ENCODE results near the gene TAS2R40. TPM values are rescaled to one million over a fixed set of nuclear protein-coding genes. Genes with fewer than 3 reads are reported as not detected.
"Not testable (repeated sequence)": the region's sequence is repeated elsewhere in the genome, so short reads cannot be mapped to it uniquely, and the experiment has no call there.

TAS2R40 gene
- polyA plus RNA-seq, 1 donor from 2014 or later = not detected

DNA sequence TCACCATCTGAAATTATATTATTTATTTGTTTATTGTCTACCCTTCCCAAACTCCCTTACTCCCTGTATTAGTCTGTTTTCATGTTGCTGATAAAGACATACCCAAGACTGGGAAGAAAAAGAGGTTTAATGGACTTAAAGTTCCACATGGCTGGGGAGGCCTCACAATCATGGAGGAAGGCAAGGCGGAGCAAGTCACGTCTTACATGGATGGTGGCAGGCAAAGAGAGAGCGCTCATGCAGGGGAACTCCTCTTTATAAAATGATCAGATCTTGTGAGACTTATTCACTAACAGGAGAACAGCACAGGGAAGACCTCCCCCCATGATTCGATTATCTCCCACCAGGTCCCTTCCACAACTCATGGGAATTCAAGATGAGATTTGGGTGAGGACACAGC is 8.4 kb upstream of the TAS2R40 start:
- not testable (repeated sequence) for H3K36me3 Mint-ChIP-seq, H3K27me3 Mint-ChIP-seq, H3K27ac Mint-ChIP-seq, H3K9me3 Mint-ChIP-seq, H3K4me1 Mint-ChIP-seq
- peak overlapping the region in 1 of 4 donors; percentile 31 for H3K4me3 Mint-ChIP-seq

DNA sequence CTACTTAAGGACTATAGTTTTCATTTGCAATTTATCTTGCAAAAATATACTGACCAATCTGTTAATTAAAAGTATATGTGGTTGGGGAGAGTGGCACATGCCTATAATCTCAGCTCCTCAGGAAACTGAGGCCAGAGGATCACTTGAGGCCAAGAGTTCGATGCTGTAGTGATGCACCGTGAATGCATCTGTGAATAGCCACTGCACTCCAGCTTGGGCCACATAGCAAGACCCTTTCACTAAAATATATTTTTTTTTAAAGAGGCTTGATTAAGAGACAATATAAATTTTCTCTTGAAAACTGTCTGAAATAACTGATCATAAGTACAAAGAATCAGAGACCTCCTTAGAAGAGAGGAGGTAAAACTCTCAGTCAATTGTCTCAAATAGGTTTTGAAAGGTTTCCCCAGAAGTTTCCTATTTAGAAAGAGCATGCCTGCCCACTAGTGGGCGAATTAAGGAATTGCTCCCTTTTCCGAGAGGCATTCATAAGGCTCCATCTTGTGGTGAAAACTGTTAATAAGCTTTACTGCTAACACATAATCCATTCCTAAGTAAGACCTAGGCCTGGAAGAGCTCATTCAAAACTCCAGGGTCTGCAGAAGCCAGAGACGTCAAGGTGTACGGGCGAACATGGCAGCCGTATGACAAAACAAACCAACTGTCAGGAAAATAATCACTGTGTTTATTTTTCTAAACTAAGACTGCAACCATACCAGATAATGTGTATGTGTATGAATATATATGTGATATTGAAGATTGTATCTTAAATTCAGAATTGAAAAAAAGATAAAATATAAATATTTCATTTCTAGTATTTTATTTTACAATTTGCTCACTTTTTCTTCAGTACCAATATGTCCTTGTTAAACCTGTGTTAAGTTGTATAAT is 6.8 kb upstream of the TAS2R40 start:
- Mint-ChIP-seq H3K27me3 (peaks cover 5% of the 10 kb centered on the region), H3K4me1 (peaks cover 0 to 10% (median 1%) of the 10 kb centered on the region in 3 donors), H3K27ac (no peak overlapping the region), H3K36me3 (no peaks in the 10 kb centered on the region), H3K4me3 (no peak overlapping the region), H3K9me3 (peaks cover 0 to 7% (median 2%) of the 10 kb centered on the region in 3 donors)

DNA sequence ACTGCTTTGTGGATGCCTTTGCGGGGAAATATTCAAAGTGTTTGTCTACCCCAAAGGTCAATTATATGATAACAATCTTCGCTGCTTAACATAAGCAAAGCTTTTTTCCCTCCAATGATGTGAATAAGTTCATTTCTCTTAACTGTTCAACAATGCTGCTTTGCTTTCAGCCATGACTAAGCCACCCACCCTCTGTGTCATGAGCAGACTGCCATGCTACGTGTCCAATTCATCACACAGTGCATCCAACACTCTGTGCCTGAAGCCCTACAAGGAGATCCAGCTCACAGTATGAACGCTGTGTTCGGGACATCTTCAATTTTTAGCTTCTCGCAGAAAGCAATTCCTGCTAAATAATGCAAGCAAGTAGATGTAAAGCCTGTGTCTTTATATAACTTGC is 5.7 kb upstream of the TAS2R40 start:
- Mint-ChIP-seq H3K36me3 (no peaks in the 10 kb centered on the region), H3K27me3 (peaks cover 5% of the 10 kb centered on the region), H3K27ac (no peak overlapping the region), H3K4me3 (no peak overlapping the region), H3K4me1 (peaks cover 0 to 10% (median 1%) of the 10 kb centered on the region in 3 donors), H3K9me3 (peaks cover 0 to 7% (median 2%) of the 10 kb centered on the region in 3 donors)

DNA sequence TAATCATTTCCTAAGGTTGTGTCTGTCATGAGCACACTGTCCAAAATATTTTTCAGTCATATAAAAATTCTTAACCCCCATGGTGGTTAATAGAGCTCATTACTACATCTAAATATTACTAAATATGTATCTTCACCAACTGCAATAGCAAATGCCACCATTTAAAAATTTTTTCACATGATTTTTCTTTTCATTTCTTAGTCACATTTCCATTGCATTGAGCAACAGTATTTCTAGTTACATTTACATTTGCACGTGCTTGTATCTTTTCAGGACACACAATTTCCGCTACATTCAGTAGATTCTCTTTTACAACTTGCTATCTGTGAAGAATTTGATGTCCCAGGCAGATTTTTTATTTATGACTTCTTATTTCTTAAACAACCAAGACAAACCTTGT is 5.2 kb upstream of the TAS2R40 start:
- Mint-ChIP-seq H3K27me3 (peaks cover 5% of the 10 kb centered on the region), H3K9me3 (peaks cover 0 to 4% (median 2%) of the 10 kb centered on the region in 3 donors), H3K27ac (no peak overlapping the region), H3K4me1 (peaks cover 0 to 10% (median 1%) of the 10 kb centered on the region in 3 donors), H3K4me3 (no peak overlapping the region), H3K36me3 (no peaks in the 10 kb centered on the region)

DNA sequence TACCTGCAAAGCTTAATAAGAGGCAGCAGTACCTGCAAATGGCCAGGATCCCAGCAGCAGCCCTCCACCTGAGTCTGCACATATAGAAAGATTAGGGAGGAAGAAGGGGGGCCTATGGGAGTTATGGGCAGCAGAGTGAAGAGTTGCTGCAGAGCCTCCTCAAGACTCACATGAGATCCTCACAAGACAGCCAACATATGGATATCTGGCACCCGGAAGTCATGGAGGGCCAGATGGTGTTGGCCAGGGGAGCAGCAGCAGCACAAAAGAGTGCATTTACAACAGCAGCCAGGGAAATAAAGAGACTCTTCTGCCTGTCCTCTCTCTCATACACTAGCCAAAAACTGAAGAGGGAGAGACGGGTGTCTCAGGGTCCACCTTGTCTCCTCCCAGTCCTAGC is 4.0 kb upstream of the TAS2R40 start:
- no peaks in the 10 kb centered on the region for H3K9me3 Mint-ChIP-seq
- H3K27ac Mint-ChIP-seq = no peak overlapping the region
- no peaks in the 10 kb centered on the region for H3K36me3 Mint-ChIP-seq
- H3K27me3 Mint-ChIP-seq = peaks cover 8% of the 10 kb centered on the region
- peaks cover 0 to 10% (median 1%) of the 10 kb centered on the region in 3 donors for H3K4me1 Mint-ChIP-seq
- H3K4me3 Mint-ChIP-seq = no peak overlapping the region

DNA sequence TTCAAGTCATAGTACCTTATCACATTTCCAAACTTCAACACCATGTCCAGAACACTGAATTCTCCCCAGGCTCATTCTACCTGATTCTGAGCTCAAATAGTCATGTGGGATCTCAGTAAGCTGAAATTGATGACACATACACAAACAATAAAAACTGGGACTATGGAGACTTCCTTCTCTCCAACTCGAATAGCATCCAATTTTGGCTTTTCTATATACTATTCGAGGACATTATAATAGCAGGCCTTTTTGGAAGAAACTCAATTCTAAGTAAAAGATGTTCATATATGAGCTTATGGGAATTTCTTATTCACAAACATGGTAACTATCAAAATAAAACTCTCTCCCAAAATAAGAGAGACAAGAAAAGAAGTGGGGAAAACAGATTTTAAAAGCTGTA is 551 bp upstream of the TAS2R40 start:
- H3K27me3 Mint-ChIP-seq = peaks cover 10% of the 10 kb centered on the region
- no peak overlapping the region for H3K4me3 Mint-ChIP-seq
- H3K4me1 Mint-ChIP-seq = no peaks in the 10 kb centered on the region
- H3K9me3 Mint-ChIP-seq = no peaks in the 10 kb centered on the region
- H3K36me3 Mint-ChIP-seq = no peaks in the 10 kb centered on the region
- H3K27ac Mint-ChIP-seq = no peak overlapping the region

DNA sequence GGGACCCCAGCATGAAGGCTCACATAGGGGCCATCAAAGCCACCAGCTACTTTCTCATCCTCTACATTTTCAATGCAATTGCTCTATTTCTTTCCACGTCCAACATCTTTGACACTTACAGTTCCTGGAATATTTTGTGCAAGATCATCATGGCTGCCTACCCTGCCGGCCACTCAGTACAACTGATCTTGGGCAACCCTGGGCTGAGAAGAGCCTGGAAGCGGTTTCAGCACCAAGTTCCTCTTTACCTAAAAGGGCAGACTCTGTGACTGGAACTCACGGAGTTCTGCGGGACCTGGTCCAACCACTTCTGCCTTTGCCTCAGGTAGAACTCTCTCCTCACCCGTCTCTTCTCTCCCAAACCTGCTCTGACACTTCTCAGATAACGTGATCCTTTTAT is 945 bp downstream of the TAS2R40 start:
- H3K4me1 Mint-ChIP-seq = no peaks in the 10 kb centered on the region
- H3K36me3 Mint-ChIP-seq = no peaks in the 10 kb centered on the region
- H3K27me3 Mint-ChIP-seq = peaks cover 11% of the 10 kb centered on the region
- H3K9me3 Mint-ChIP-seq = no peaks in the 10 kb centered on the region
- H3K4me3 Mint-ChIP-seq = no peak overlapping the region
- peak overlapping the region in 1 of 3 donors; percentile 68 for H3K27ac Mint-ChIP-seq

DNA sequence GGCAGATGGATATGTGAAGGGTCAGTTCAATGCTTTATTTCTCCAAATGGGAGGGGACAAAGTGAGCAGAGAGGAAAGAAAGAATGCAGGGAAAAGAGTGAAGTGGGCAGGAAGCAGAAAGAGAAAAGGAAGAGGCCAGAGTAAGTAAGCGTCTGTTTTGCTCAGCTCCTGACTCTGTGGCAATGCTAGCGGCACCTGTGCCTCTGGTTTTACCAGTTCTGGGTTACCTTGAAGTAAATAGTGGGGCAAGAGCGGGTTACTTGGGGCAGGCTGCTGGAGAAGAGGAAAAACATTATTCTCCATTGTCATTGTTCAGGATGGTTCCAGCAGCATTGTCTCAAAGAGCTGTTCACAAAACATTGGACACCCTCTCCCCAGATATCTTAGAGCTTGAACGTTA is 1.9 kb downstream of the TAS2R40 start:
- H3K27me3 Mint-ChIP-seq = peaks cover 9% of the 10 kb centered on the region
- no peak overlapping the region for H3K4me3 Mint-ChIP-seq
- H3K9me3 Mint-ChIP-seq = no peaks in the 10 kb centered on the region
- no peaks in the 10 kb centered on the region for H3K4me1 Mint-ChIP-seq
- no peaks in the 10 kb centered on the region for H3K36me3 Mint-ChIP-seq
- no peak overlapping the region for H3K27ac Mint-ChIP-seq

DNA sequence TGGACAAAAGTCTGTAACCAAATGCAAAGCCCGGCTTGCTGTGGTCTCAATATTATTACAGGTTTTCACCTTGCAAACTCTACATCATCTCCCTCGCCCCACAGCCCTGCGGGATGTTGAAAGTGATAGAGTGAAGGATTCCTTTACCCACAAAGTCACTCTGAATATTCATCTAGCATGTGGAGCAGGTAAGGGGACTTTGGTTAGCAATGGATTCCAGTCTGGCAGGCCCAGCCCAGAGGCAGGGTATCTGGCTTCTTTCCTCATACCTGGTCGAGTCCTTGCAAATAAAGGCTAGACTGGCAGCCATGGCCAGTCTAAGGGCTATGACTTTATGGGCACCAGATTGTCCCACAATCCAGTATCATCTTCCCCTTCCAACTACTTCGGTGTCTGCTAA is 3.2 kb downstream of the TAS2R40 start:
- Mint-ChIP-seq H3K4me3 (no peak overlapping the region), H3K27ac (no peak overlapping the region), H3K9me3 (no peaks in the 10 kb centered on the region), H3K4me1 (no peaks in the 10 kb centered on the region), H3K27me3 (peaks cover 7% of the 10 kb centered on the region), H3K36me3 (no peaks in the 10 kb centered on the region)

DNA sequence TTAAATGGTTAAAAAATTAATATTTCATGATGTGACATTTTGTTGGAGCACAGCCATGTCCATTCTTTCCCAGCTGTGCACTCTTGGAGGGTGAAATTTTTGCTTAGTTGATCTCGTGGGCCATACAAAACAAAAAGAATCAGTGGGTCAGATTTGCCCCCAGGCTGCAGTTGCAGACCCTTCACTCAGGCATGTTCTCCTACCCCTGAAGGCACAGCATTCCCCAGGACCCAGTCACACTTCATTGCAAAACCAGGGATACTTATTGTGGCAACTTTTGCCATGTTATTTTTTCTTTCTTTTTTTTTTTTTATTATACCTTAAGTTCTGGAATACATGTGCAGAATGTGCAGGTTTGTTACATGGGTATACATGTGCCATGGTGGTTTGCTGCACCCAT is 6.0 kb downstream of the TAS2R40 start:
- Mint-ChIP-seq H3K27me3 (peaks cover 4% of the 10 kb centered on the region), H3K27ac (no peak overlapping the region), H3K9me3 (no peaks in the 10 kb centered on the region), H3K4me1 (no peaks in the 10 kb centered on the region), H3K4me3 (no peak overlapping the region), H3K36me3 (no peaks in the 10 kb centered on the region)

DNA sequence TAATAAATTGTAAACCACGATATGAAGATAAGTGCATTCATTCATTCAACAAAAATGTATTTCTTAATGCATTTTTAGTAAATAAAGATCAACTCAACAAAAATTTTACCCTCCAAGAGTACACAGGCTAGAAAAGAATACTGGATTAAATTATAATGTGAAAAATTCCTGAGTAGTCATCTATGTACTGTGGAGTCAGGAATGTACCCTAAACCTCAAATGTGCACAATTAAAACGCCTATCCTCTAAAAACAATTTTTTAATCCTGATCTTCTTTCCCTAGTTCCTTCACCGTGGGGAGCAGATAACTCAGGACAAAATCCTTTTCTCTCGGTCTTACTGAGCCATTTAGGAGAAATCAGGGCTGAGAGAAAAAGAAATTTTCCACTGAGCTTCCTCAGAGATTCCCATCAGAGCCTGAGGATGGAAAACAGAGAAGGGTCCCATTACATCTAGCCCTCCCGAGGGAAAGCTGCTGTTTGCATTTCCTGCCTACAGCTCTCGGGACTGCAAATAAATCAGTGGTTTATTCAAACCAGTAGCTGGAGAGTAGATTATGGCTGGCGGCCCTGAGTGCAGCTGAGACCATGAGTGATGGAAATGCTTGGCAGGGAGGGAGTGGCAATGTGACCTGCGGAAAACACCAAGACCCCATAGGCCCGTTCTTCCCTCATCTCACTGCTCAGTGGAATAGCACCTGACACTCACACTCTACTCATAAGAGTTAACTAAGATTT is 7.4 kb downstream of the TAS2R40 start:
- no peaks in the 10 kb centered on the region for H3K4me1 Mint-ChIP-seq
- H3K27ac Mint-ChIP-seq = no peak overlapping the region
- H3K27me3 Mint-ChIP-seq = peaks cover 4% of the 10 kb centered on the region
- H3K36me3 Mint-ChIP-seq = no peaks in the 10 kb centered on the region
- H3K9me3 Mint-ChIP-seq = no peaks in the 10 kb centered on the region
- H3K4me3 Mint-ChIP-seq = no peak overlapping the region

DNA sequence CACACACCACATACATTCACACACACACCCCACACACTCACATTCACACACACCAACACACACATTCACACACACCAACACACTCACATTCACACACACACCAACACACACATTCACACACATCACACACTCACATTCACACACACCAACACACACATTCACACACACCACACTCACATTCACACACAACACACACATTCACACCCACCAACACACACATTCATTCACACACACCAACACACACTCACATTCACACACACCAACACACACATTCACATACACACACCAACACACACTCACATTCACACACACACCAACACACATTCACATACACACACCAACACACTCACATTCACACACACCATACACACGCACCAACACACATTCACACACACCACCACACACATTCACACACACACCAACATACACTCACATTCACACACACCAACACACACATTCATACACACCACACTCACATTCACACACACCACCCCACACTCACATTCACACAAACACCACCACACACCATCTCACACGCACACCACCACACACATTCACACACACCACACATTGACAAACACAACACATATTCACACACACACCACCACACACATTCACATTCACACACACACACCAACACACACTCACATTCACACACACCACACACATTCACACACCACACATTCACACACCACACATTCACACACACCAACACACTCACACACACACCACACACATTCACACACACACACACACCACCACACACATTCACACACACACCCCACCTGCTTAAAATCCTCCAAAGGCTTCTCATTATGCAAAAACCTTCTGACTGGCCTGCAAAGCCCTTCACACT is 9.0 kb downstream of the TAS2R40 start:
- no peaks in the 10 kb centered on the region for H3K4me1 Mint-ChIP-seq
- H3K27me3 Mint-ChIP-seq = peaks cover 7% of the 10 kb centered on the region
- H3K36me3 Mint-ChIP-seq = no peaks in the 10 kb centered on the region
- no peak overlapping the region for H3K27ac Mint-ChIP-seq
- H3K4me3 Mint-ChIP-seq = no peak overlapping the region
- peaks cover under 1 to 7% (median 3%) of the 10 kb centered on the region in 3 donors for H3K9me3 Mint-ChIP-seq

DNA sequence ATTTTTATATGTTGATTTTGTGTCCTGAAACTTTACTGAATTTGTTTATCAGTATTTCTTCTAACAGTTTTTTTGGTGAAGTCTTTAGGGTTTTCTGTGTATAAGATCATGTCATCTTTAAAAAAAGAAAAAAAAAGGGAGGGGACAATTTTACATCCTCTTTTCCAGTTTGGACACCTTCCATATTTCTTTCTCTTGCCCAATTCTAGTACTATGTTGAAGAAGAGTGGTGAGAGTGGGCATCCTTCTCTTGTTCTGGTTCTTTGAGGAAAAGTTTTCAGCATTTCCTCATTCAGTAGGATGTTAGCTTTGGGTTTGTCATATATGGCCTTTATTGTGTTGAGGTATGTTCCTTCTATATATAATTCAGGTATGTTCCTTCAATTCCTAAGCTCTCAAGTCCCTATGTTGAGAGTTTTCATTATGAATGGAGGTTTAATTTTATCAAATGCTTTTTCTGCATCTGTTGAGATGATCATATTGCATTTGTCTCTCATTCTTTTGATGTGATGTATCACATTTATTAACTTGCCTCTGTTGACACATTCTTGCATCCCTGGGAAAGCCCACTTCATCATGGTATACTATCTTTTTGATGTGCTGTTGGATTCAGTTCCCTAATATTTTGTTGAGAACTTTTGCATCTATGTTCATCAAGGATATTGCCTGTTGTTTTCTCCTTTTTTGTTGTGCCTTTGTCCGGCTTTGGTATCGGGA is 12.1 kb downstream of the TAS2R40 start:
- peaks cover 8 to 23% (median 11%) of the 10 kb centered on the region in 3 donors for H3K9me3 Mint-ChIP-seq
- peaks cover 6% of the 10 kb centered on the region for H3K27me3 Mint-ChIP-seq
- no peak overlapping the region for H3K27ac Mint-ChIP-seq
- no peaks in the 10 kb centered on the region for H3K4me1 Mint-ChIP-seq
- no peaks in the 10 kb centered on the region for H3K36me3 Mint-ChIP-seq
- H3K4me3 Mint-ChIP-seq = no peak overlapping the region

DNA sequence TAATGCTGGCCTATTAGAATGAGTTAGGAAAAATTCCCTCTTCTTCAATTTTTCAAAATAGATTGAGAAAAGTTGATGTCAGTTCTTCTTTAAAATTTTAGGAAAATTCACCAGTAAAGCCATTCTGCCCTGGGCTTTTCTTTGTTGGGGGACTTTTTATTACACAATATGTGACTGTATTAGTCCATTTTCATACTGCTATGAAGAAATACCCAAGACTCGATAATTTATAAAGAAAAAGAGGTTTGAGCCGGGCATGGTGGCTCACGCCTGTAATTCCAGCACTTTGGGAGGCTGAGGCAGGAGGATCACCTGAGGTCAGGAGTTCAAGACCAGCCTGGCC is 12.7 kb downstream of the TAS2R40 start:
- H3K4me1 Mint-ChIP-seq = no peaks in the 10 kb centered on the region

More for the DNA sequence above, 12.7 kb downstream of the TAS2R40 start:
- no peaks in the 10 kb centered on the region for H3K36me3 Mint-ChIP-seq
- peaks cover 8 to 23% (median 12%) of the 10 kb centered on the region in 3 donors for H3K9me3 Mint-ChIP-seq
- H3K27me3 Mint-ChIP-seq = peaks cover 7% of the 10 kb centered on the region
- H3K4me3 Mint-ChIP-seq = no peak overlapping the region
- no peak overlapping the region for H3K27ac Mint-ChIP-seq

Data from IgD-negative memory B cell (primary cell).